HFF-Myc (cell line): ENCODE data around the gene ANGPTL1.

Source experiments
- DNase-seq: peaks from one replicate; pipeline ENCODE4 v3.0.0-alpha.2; 2011; ENCODE audit warnings: low read depth; ENCODE audit errors: extremely low read depth
- H3K4me3 ChIP-seq: replicated peaks from 2 replicates; pipeline ENCODE4 v1.5.1; 2011; ENCODE audit warnings: low read depth, mild to moderate bottlenecking, control low read depth, low read length
- CTCF ChIP-seq: IDR thresholded peaks from 2 replicates; pipeline ENCODE4 v1.5.1; 2012; ENCODE audit warnings: mild to moderate bottlenecking, low read depth, low read length, control low read depth; ENCODE audit errors: missing control alignments

ANGPTL1 gene

GRCh38 chr1:178819123-178819522 is 51.8 kb downstream of the ANGPTL1 start:
- no peak for TF ChIP-seq CTCF
- H3K4me3 ChIP-seq = no peak overlapping the region
- DNase-seq = no peak

GRCh38 chr1:178818416-178818815 is 52.5 kb downstream of the ANGPTL1 start:
- no peak for DNase-seq
- no peak for TF ChIP-seq CTCF
- H3K4me3 ChIP-seq = no peak overlapping the region

- no peak for TF ChIP-seq CTCF
- no peak overlapping the region for H3K4me3 ChIP-seq
- no peak for DNase-seq
Measured at GRCh38 chr1:178810585-178810984, 60.3 kb downstream of the ANGPTL1 start.

GRCh38 chr1:178808529-178808928 is 62.3 kb downstream of the ANGPTL1 start:
- no peak for DNase-seq
- no peak overlapping the region for H3K4me3 ChIP-seq
- no peak for TF ChIP-seq CTCF

GRCh38 chr1:178806665-178807300 is 64.1 kb downstream of the ANGPTL1 start:
- no peak overlapping the region for H3K4me3 ChIP-seq
- no peak for TF ChIP-seq CTCF
- no peak for DNase-seq

GRCh38 chr1:178802873-178803272 is 68.0 kb downstream of the ANGPTL1 start:
- no peak for DNase-seq
- H3K4me3 ChIP-seq = no peak overlapping the region
- no peak for TF ChIP-seq CTCF
